Coronary artery (tissue), 2 donors: ENCODE results near the gene ATP2C1.
A peak's percentile ranks its signal among the peaks of the same experiment; 100 is the strongest.

Source experiments
- DNase-seq: peaks from one replicate; pipeline ENCODE4 v3.0.0-alpha.2; 2017; ENCODE audit warnings: low spot score
- H3K27ac ChIP-seq, 2 donors: fragments of 200-600 bp; sonication (generic); one replicate each; pipeline ENCODE4 v1.5.1; 2016 to 2019
- H3K4me3 ChIP-seq: fragments of 200-600 bp; sonication (generic); 2 replicates; pipeline ENCODE4 v1.5.1; 2016; ENCODE audit warnings: mild to moderate bottlenecking, moderate library complexity
- CTCF ChIP-seq: fragments of 200-600 bp; sonication (generic); IDR thresholded peaks from one replicate; pipeline ENCODE4 v1.5.1; 2019; ENCODE audit warnings: antibody characterized with exemption

Gene ATP2C1

GRCh38 chr3:130905551-130905950 lies 11.7 kb downstream of the ATP2C1 start:
- H3K27ac ChIP-seq: peak overlapping the region in 1 of 2 donors; percentile 3
- no peak for TF ChIP-seq CTCF
- no peak overlapping the region for H3K4me3 ChIP-seq
- no peak for DNase-seq

- H3K4me3 ChIP-seq: no peak overlapping the region
- H3K27ac ChIP-seq: no peak overlapping the region
- DNase-seq: no peak
- no peak for TF ChIP-seq CTCF
Observed at GRCh38 chr3:130906374-130906995, 12.6 kb downstream of the ATP2C1 start.

DNA sequence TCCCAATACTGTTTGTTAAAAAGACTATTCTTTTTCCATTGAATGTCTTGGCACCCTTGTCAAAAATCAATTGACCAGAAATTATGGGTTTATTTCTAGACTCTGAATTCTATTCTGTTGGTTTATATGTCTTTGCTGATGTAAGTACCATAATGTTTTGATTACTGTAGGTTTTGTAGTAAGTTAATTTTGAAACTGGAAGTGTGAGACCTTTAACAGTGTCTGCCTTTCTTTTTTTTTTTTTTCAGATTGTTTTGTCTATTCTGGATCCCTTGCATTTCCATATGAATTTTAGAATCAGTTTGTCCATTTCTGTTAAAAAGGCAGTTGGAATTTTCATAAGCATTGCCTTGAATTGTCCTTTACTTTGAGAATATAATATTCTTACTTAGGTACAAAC lies 13.6 kb downstream of the ATP2C1 start:
- no peak for TF ChIP-seq CTCF

GRCh38 chr3:130907966-130908365 lies 14.1 kb downstream of the ATP2C1 start:
- Histone ChIP-seq H3K27ac (no peak overlapping the region), H3K4me3 (no peak overlapping the region)
- TF ChIP-seq CTCF: no peak
- DNase-seq: no peak

More for the DNA sequence above, 13.6 kb downstream of the ATP2C1 start:
- no peak overlapping the region for H3K4me3 ChIP-seq
- no peak overlapping the region for H3K27ac ChIP-seq
- no peak for DNase-seq

GRCh38 chr3:130915567-130916292 lies 21.8 kb downstream of the ATP2C1 start:
- H3K27ac ChIP-seq: no peak overlapping the region
- no peak for DNase-seq
- no peak for TF ChIP-seq CTCF
- no peak overlapping the region for H3K4me3 ChIP-seq

- DNase-seq: no peak
- no peak for TF ChIP-seq CTCF
- Histone ChIP-seq H3K27ac (no peak overlapping the region), H3K4me3 (no peak overlapping the region)
Observed at GRCh38 chr3:130916507-130917167, 22.8 kb downstream of the ATP2C1 start.
